ENCODE results near the gene DUSP1. TPM values are rescaled to one million over a fixed set of nuclear protein-coding genes. Genes with fewer than 3 reads are reported as not detected.

Gene DUSP1
- total RNA-seq, 4 donors from 2014 or later, result 811 to 2,389 (median 1,820) TPM

DNA sequence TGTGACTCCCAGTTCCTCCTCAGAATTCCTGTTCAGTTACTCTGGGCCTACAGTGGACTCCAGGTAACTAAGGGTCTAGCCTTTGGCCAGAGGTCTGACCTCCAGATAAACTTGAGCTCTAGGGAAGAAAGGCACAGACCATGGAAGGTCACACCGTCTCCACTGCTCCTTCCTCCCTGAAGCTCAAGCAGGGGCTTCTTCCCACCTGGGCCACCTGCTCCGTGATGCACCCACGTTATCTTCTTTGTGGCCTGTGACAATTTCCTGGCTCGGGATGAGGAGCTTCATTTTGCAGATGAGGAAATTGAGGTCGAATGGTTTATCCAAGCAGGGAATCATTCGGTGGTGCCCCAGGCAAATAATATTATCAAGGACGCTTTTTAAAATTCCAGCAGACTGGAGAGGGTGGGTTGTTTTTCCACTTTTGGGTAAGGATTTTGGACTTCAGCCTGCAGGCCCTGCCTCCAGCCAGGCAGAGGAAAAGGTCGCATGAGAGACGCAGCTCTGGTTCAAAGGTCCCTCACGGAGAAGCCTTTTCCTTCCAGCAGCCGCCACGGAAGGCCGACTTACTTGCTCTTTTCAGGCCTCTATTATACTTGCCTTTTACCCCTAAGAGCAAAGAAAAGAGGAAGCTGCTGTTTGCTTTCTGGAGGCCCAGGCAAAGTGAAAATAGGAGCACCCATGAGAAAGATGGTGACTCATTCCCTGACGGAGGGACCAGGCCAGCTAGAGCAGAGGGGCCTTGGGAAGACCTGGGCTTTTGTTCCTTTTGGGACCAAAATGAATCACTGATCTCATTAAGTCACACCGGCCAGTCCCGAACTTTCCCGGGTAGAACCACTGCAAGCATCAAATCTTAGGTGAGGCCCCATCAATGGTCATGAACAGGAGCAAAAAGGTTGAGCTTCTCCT, 22.8 kb upstream of the DUSP1 start:
- DNase-seq (ENCODE audit: low spot score in 2 of 2), result peak in 1 of 2 donors; percentile 81
- no peak overlapping the region for H3K4me3 ChIP-seq (ENCODE audit: low read depth, poor library complexity, severe bottlenecking)
- intact Hi-C loops (cut with DNase I; ENCODE audit: low total_unique reads), result no loop called here
- WGBS, 2 donors, result 81 to 85% methylated on average over 17 of the region's 17 CpGs
- no peak for TF ChIP-seq POLR2A (IDR thresholded peaks at IDR 0.05)
- no peak for TF ChIP-seq CTCF (IDR thresholded peaks at IDR 0.05)

DNA sequence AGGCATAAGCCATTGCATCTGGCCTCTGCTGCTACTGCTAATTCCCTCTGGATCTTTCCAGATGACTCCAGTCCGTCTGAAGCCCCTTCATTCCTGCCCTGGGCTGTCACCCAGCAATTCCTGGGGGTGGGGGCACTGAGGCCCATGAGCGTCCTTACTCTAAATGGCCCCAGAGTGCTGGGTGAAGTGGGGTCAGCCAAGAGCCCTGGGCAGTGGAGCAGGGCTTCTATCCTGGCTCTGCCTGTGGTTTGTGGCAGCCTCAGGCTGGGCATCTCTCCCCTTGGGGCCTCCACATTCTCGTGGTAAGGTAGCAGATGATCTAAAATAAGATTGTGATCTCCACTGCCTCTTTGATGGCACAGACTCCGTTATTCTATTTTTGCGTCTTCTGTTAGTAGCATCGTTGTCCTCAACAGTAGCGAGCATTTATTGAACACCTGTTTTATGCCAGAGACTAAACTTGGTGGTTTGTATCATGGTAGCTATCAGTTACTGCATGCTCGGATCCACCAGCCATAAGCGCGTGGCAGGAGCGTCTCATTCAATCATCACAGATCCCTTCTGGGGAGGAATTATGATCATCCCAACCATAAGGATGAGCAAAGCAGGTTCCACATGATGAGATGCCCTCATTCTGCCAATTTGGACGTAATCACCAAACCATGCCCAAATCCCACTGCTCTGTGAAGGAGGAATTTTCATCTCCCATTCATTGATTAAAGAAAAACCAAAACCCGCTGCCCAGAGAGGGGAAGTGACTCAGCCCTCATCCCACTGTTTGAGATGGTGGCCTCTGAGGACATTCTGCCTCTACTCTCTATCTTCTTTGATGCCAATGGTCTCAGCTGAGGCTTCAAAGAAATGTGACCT, 21.9 kb upstream of the DUSP1 start:
- intact Hi-C loops (cut with DNase I; ENCODE audit: low total_unique reads), result no loop called here
- TF ChIP-seq CTCF (IDR thresholded peaks at IDR 0.05) (no peak), POLR2A (IDR thresholded peaks at IDR 0.05) (no peak)
- 87 to 90% methylated on average over 13 of the region's 13 CpGs for WGBS, 2 donors
- no peak overlapping the region for H3K4me3 ChIP-seq (ENCODE audit: low read depth, poor library complexity, severe bottlenecking)
- DNase-seq (ENCODE audit: low spot score in 2 of 2), result peak in 1 of 2 donors; percentile 74

- peak in 1 of 2 donors; percentile 80 for DNase-seq (ENCODE audit: low spot score in 2 of 2)
- no peak overlapping the region for H3K4me3 ChIP-seq (ENCODE audit: low read depth, poor library complexity, severe bottlenecking)
- no peak for TF ChIP-seq POLR2A (IDR thresholded peaks at IDR 0.05)
- no peak for TF ChIP-seq CTCF (IDR thresholded peaks at IDR 0.05)
- intact Hi-C loops (cut with DNase I; ENCODE audit: low total_unique reads), result no loop called here
- WGBS, 2 donors, result 88 to 90% methylated on average over 10 of the region's 10 CpGs
Observed at GRCh38 chr5:172791726-172792445, 20.9 kb upstream of the DUSP1 start.

DNA sequence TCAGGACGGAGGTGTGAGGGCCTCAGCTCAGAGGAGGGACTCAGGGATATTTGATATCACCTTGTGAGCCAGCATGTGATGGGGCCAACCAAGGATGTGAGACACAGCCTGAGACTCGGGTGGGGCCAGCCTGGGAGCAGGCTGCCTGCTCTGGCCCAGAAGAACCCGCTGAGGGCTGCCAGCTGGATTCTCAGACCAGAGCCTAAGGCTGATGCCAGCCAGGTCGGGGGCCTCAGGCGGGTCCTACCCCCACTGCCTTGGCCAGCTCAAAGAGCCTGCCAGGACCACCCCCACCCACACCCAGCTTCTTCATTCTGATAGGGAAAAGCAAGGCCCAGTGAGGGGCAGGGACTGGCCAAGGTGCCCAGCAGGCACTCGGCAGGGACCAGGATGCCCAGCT, 20.3 kb upstream of the DUSP1 start:
- TF ChIP-seq CTCF (IDR thresholded peaks at IDR 0.05), result no peak
- no peak for TF ChIP-seq POLR2A (IDR thresholded peaks at IDR 0.05)
- 59 to 65% methylated on average over 5 of the region's 6 CpGs for WGBS, 2 donors
- intact Hi-C loops (cut with DNase I; ENCODE audit: low total_unique reads), result no loop called here
- DNase-seq (ENCODE audit: low spot score in 2 of 2), result peak in 1 of 2 donors; percentile 85
- no peak overlapping the region for H3K4me3 ChIP-seq (ENCODE audit: low read depth, poor library complexity, severe bottlenecking)

GRCh38 chr5:172790496-172790889, 19.5 kb upstream of the DUSP1 start:
- intact Hi-C loops (cut with DNase I; ENCODE audit: low total_unique reads), result no loop called here
- TF ChIP-seq POLR2A (IDR thresholded peaks at IDR 0.05), result no peak
- no peak for TF ChIP-seq CTCF (IDR thresholded peaks at IDR 0.05)
- DNase-seq (ENCODE audit: low spot score in 2 of 2), result peak in 1 of 2 donors; percentile 59
- 74 to 88% methylated on average over 5 of the region's 5 CpGs for WGBS, 2 donors
- H3K4me3 ChIP-seq (ENCODE audit: low read depth, poor library complexity, severe bottlenecking), result no peak overlapping the region
